ENCODE data around the gene IFNA5.

- no peak for TF ChIP-seq CTCF (IDR thresholded peaks at IDR 0.05)
- TF ChIP-seq EZH2 (IDR thresholded peaks at IDR 0.05; ENCODE audit: borderline replicate concordance, insufficient read depth, low read depth, low read length, poor library complexity, severe bottlenecking), result no peak
Measured at GRCh38 chr9:21322911-21323461, 17.9 kb upstream of the IFNA5 start.
